HEK293 (cell line): ENCODE measurements around the gene KIFC1.
A peak's percentile ranks its signal among the peaks of the same experiment; 100 is the strongest.

Experiments
- EGR2 ChIP-seq: fragments of 450-650 bp; formaldehyde crosslinking; IDR thresholded peaks from 2 replicates; pipeline ENCODE4 v1.5.1; 2016; ENCODE audit warnings: low read depth, missing biosample characterization, missing genetic modification characterization
- ELK4 ChIP-seq: IDR thresholded peaks from 2 replicates; pipeline ENCODE4 v1.6.1; 2011; ENCODE audit warnings: mild to moderate bottlenecking, low read depth, low read length, borderline replicate concordance
- IKZF3 ChIP-seq: fragments of 450-650 bp; IDR thresholded peaks from 2 replicates; pipeline ENCODE4 v1.5.0; 2018; ENCODE audit warnings: missing biosample characterization, mild to moderate bottlenecking, missing genetic modification characterization, moderate library complexity
- KLF1 ChIP-seq: fragments of 450-650 bp; formaldehyde crosslinking; IDR thresholded peaks from 2 replicates; pipeline ENCODE4 v1.5.1; 2016; ENCODE audit warnings: missing biosample characterization, missing genetic modification characterization
- KLF8 ChIP-seq: fragments of 450-650 bp; formaldehyde crosslinking; IDR thresholded peaks from 2 replicates; pipeline ENCODE4 v1.5.1; 2016; ENCODE audit warnings: missing biosample characterization, missing genetic modification characterization
- MYNN ChIP-seq: fragments of 450-650 bp; formaldehyde crosslinking; IDR thresholded peaks from 2 replicates; pipeline ENCODE4 v1.5.1; 2016; ENCODE audit warnings: missing biosample characterization, missing genetic modification characterization, borderline replicate concordance
- MZF1 ChIP-seq: fragments of 450-650 bp; formaldehyde crosslinking; IDR thresholded peaks from 2 replicates; pipeline ENCODE4 v1.5.1; 2017; ENCODE audit warnings: missing biosample characterization, missing genetic modification characterization, borderline replicate concordance
- PRDM1 ChIP-seq: fragments of 450-650 bp; formaldehyde crosslinking; IDR thresholded peaks from 2 replicates; pipeline ENCODE4; 2016; ENCODE audit warnings: missing biosample characterization, missing genetic modification characterization
- PRDM2 ChIP-seq: fragments of 450-650 bp; formaldehyde crosslinking; IDR thresholded peaks from 2 replicates; pipeline ENCODE4 v1.5.1; 2016; ENCODE audit warnings: missing biosample characterization, missing genetic modification characterization, borderline replicate concordance
- ZBTB20 ChIP-seq: fragments of 450-650 bp; formaldehyde crosslinking; IDR thresholded peaks from 2 replicates; pipeline ENCODE4 v1.5.1; 2016; ENCODE audit warnings: missing biosample characterization, missing genetic modification characterization
- ZBTB26 ChIP-seq: fragments of 450-650 bp; formaldehyde crosslinking; optimal IDR thresholded peaks from 2 replicates; pipeline ENCODE3; 2016; ENCODE audit warnings: missing biosample characterization, mild to moderate bottlenecking, missing genetic modification characterization
- ZEB2 ChIP-seq: fragments of 450-650 bp; formaldehyde crosslinking; IDR thresholded peaks from 2 replicates; pipeline ENCODE4 v1.5.1; 2016; ENCODE audit warnings: missing biosample characterization, missing genetic modification characterization
- ZFHX2 ChIP-seq: fragments of 450-650 bp; formaldehyde crosslinking; conservative IDR thresholded peaks from 2 replicates; pipeline ENCODE4 v1.5.1; 2016; ENCODE audit warnings: missing biosample characterization, missing genetic modification characterization
- ZFP3 ChIP-seq: fragments of 450-650 bp; formaldehyde crosslinking; IDR thresholded peaks from 2 replicates; pipeline ENCODE4 v1.5.1; 2016; ENCODE audit warnings: low read depth, missing biosample characterization, missing genetic modification characterization
- ZNF133 ChIP-seq: fragments of 450-650 bp; formaldehyde crosslinking; IDR thresholded peaks from 2 replicates; pipeline ENCODE4 v1.5.1; 2016; ENCODE audit warnings: missing biosample characterization, missing genetic modification characterization
- ZNF174 ChIP-seq: fragments of 450-650 bp; formaldehyde crosslinking; IDR thresholded peaks from 2 replicates; pipeline ENCODE4 v1.5.0; 2017; ENCODE audit warnings: missing biosample characterization, mild to moderate bottlenecking, missing genetic modification characterization
- ZNF202 ChIP-seq: fragments of 450-650 bp; formaldehyde crosslinking; IDR thresholded peaks from 2 replicates; pipeline ENCODE4 v1.5.1; 2016; ENCODE audit warnings: missing biosample characterization, missing genetic modification characterization, borderline replicate concordance
- ZNF311 ChIP-seq: fragments of 450-650 bp; formaldehyde crosslinking; IDR thresholded peaks from 2 replicates; pipeline ENCODE4 v1.5.1; 2017; ENCODE audit warnings: missing biosample characterization, missing genetic modification characterization, borderline replicate concordance
- ZNF341 ChIP-seq: fragments of 450-650 bp; formaldehyde crosslinking; IDR thresholded peaks from 2 replicates; pipeline ENCODE4; 2016; ENCODE audit warnings: low read depth, missing biosample characterization, missing genetic modification characterization
- ZNF366 ChIP-seq: fragments of 450-650 bp; formaldehyde crosslinking; conservative IDR thresholded peaks from 2 replicates; pipeline ENCODE4 v1.5.1; 2016; ENCODE audit warnings: missing biosample characterization, missing genetic modification characterization
- ZNF391 ChIP-seq: fragments of 450-650 bp; formaldehyde crosslinking; IDR thresholded peaks from 2 replicates; pipeline ENCODE4 v1.5.1; 2016; ENCODE audit warnings: low read depth, missing biosample characterization, missing genetic modification characterization, borderline replicate concordance
- ZNF404 ChIP-seq: fragments of 450-650 bp; formaldehyde crosslinking; IDR thresholded peaks from 2 replicates; pipeline ENCODE4 v1.5.1; 2017; ENCODE audit warnings: missing biosample characterization, missing genetic modification characterization
- ZNF423 ChIP-seq: fragments of 450-650 bp; formaldehyde crosslinking; IDR thresholded peaks from 2 replicates; pipeline ENCODE4 v1.5.1; 2016; ENCODE audit warnings: missing biosample characterization, missing genetic modification characterization
- ZNF548 ChIP-seq: fragments of 450-650 bp; formaldehyde crosslinking; IDR thresholded peaks from 2 replicates; pipeline ENCODE4 v1.5.1; 2016; ENCODE audit warnings: missing biosample characterization, missing genetic modification characterization
- ZNF600 ChIP-seq: fragments of 450-650 bp; formaldehyde crosslinking; IDR thresholded peaks from 2 replicates; pipeline ENCODE4 v1.5.1; 2016; ENCODE audit warnings: missing biosample characterization, missing genetic modification characterization
- ZNF654 ChIP-seq: fragments of 450-650 bp; formaldehyde crosslinking; IDR thresholded peaks from 2 replicates; pipeline ENCODE4 v1.5.1; 2016; ENCODE audit warnings: low read depth, missing biosample characterization, missing genetic modification characterization
- ZNF692 ChIP-seq: fragments of 450-650 bp; formaldehyde crosslinking; IDR thresholded peaks from 2 replicates; pipeline ENCODE4 v1.5.1; 2016; ENCODE audit warnings: missing biosample characterization, missing genetic modification characterization
- ZNF76 ChIP-seq: fragments of 450-650 bp; formaldehyde crosslinking; IDR thresholded peaks from 2 replicates; pipeline ENCODE4; 2016; ENCODE audit warnings: low read depth, missing biosample characterization, missing genetic modification characterization, borderline replicate concordance
- ZNF777 ChIP-seq: fragments of 450-650 bp; formaldehyde crosslinking; IDR thresholded peaks from 2 replicates; pipeline ENCODE4 v1.5.1; 2017; ENCODE audit warnings: missing biosample characterization, missing genetic modification characterization, borderline replicate concordance
- ZSCAN4 ChIP-seq: fragments of 450-650 bp; formaldehyde crosslinking; IDR thresholded peaks from 2 replicates; pipeline ENCODE4 v1.5.1; 2017; ENCODE audit warnings: missing biosample characterization, missing genetic modification characterization

KIFC1 gene

GRCh38 chr6:33428966-33429749, 37.5 kb downstream of the KIFC1 start (continued):
- TF ChIP-seq PRDM2 (tag by site-specific recombination) (no peak), KLF1 (tag by site-specific recombination) (no peak), ZSCAN4 (peak; percentile 90), ZNF174 (no peak), MYNN (no peak), IKZF3 (tag by site-specific recombination) (0 out of 2 replicates have a peak, but pooled peaks have one; percentile 34), ZBTB26 (tag by site-specific recombination) (peak; percentile 6), ZFHX2 (tag by site-specific recombination) (peak; percentile 95), ELK4 (no peak), ZNF76 (tag by site-specific recombination) (no peak), ZNF366 (tag by site-specific recombination) (peak; percentile 88), ZBTB20 (tag by site-specific recombination) (no peak), ZNF202 (tag by site-specific recombination) (no peak), ZNF341 (tag by site-specific recombination) (peak; percentile 65), ZNF423 (tag by site-specific recombination) (no peak), MZF1 (no peak), ZNF391 (tag by site-specific recombination) (no peak), ZFP3 (tag by site-specific recombination) (no peak), ZNF548 (tag by site-specific recombination) (no peak), ZNF404 (tag by site-specific recombination) (no peak), ZNF311 (tag by site-specific recombination) (no peak), ZNF600 (peak; percentile 95), ZEB2 (no peak), ZNF133 (tag by site-specific recombination) (no peak), EGR2 (tag by site-specific recombination) (peak; percentile 80), PRDM1 (tag by site-specific recombination) (peak; percentile 94), ZNF692 (no peak), ZNF777 (tag by site-specific recombination) (no peak), KLF8 (tag by site-specific recombination) (no peak), ZNF654 (tag by site-specific recombination) (no peak)
